ENCODE measurements around the gene PARD3B.

Gene PARD3B

GRCh38 chr2:204776781-204777559 lies 231.7 kb downstream of the PARD3B start:
- DNase-seq, result no peak

- DNase-seq, result no peak
Observed at GRCh38 chr2:204779771-204780170, 234.5 kb downstream of the PARD3B start.

- DNase-seq, result no peak
Observed at GRCh38 chr2:204781941-204782340, 236.7 kb downstream of the PARD3B start.

GRCh38 chr2:204790076-204790475 lies 244.8 kb downstream of the PARD3B start:
- no peak for DNase-seq

GRCh38 chr2:204791230-204791629 lies 246.0 kb downstream of the PARD3B start:
- DNase-seq, result no peak

GRCh38 chr2:204794624-204795023 lies 249.3 kb downstream of the PARD3B start:
- DNase-seq, result no peak

- no peak for DNase-seq
Observed at GRCh38 chr2:204795156-204795555, 249.9 kb downstream of the PARD3B start.

- DNase-seq, result no peak
Observed at GRCh38 chr2:204796581-204796980, 251.3 kb downstream of the PARD3B start.

- no peak for DNase-seq
Observed at GRCh38 chr2:204799791-204800190, 254.5 kb downstream of the PARD3B start.

- no peak for DNase-seq
Observed at GRCh38 chr2:204808494-204808893, 263.2 kb downstream of the PARD3B start.

GRCh38 chr2:204824751-204825453 lies 279.6 kb downstream of the PARD3B start:
- DNase-seq, result no peak

- no peak for DNase-seq
Observed at GRCh38 chr2:204825681-204826080, 280.4 kb downstream of the PARD3B start.

GRCh38 chr2:204827701-204828590 lies 282.7 kb downstream of the PARD3B start:
- no peak for DNase-seq

- DNase-seq, result no peak
Observed at GRCh38 chr2:204834716-204835384, 289.6 kb downstream of the PARD3B start.

- DNase-seq, result no peak
Observed at GRCh38 chr2:204835786-204836185, 290.5 kb downstream of the PARD3B start.

- no peak for DNase-seq
Observed at GRCh38 chr2:204840504-204840903, 295.2 kb downstream of the PARD3B start.

GRCh38 chr2:204842068-204842467 lies 296.8 kb downstream of the PARD3B start:
- DNase-seq, result no peak

GRCh38 chr2:204842661-204843485 lies 297.6 kb downstream of the PARD3B start:
- no peak for DNase-seq

GRCh38 chr2:204846471-204846870 lies 301.2 kb downstream of the PARD3B start:
- no peak for DNase-seq

- no peak for DNase-seq
Observed at GRCh38 chr2:204849892-204850291, 304.6 kb downstream of the PARD3B start.

- no peak for DNase-seq
Observed at GRCh38 chr2:204850581-204850980, 305.3 kb downstream of the PARD3B start.

- no peak for DNase-seq
Observed at GRCh38 chr2:204853905-204854304, 308.6 kb downstream of the PARD3B start.
